Jurkat, Clone E6-1 (cell line): ENCODE data around the gene ADAM15.

Experiments
- DNase-seq: peaks from one replicate; pipeline ENCODE4 v3.0.0-alpha.2; 2011; ENCODE audit warnings: low read depth, low spot score
- H3K4me3 ChIP-seq: 2 replicates; pipeline ENCODE4 v1.5.1; 2011; ENCODE audit warnings: mild to moderate bottlenecking, low read length, control low read depth, moderate library complexity

Gene ADAM15

DNA sequence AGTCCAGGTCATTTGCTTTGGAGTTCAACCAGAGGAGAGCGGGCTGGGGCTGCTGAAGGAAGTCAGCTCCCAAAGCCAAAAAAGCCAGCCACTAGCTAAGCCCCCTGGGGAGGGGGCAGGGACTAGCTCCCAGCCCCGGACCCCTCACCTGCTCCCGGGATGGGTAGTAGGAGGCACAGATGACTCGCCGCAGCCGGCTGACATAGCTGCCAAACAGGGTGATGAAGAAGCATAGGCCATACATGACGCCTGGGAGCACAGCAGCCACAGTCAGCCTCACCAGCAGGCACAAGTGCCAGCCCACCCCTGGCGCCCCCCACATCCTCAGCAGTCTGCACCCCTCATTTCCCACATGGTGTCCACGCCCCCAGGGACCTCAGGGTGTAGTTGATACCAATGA is 25.0 kb upstream of the ADAM15 start:
- DNase-seq: no peak
- H3K4me3 ChIP-seq: no peak overlapping the region

DNA sequence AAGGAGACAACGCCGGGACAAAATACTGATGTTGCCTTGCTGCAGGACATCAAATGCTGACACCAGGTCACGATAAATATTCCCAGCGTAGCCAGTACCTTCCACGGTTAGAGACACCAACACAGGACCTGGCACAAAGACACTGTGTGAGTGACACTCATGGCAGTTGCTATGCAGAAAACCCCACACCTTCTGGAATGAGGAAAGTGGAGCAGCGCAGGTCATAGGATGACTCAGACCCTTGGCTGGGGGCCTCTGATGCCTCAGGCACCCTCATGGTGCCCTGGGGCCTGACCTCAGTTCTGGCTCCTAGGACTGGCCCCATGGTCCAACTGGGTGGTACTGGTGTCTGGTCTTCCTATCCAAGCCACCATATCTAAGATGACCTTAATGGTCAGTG is 24.5 kb upstream of the ADAM15 start:
- H3K4me3 ChIP-seq: no peak overlapping the region
- no peak for DNase-seq

DNA sequence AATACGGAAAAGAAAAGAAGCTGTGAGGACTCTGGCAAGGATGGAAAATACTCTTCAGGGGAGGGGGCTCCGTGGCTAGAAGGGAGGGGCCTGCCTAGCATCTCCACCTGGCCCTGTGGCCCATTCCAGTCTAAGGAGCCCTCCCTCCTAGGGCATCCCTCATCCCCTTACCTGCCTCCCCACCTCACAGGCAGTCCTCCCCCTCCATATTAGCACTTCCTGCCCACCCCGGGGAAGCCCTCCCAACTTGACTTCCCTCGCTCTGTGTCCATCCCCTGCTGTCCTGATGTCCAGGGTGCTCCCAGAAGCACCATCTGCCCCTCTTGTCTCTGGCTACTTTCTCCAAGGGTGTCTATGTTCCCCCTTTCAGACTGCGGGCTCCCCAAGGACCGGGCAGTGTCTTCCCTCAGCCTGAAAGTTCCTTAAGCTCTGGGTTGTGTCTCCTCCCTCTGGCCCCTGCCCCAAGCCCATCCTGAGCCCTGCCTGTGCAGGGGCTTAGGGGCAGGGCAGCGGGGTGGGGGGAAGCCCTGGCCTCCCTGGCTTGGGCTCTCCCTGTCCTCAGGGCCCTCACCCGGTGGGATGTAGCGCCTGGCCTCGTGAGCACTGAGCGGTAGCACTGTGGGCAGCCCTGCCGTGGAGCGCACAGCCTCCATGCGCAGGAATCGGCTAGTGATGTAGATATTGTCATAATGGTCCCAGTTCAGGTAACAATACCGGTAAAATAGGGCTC is 21.4 kb upstream of the ADAM15 start:
- DNase-seq: no peak
- no peak overlapping the region for H3K4me3 ChIP-seq

DNA sequence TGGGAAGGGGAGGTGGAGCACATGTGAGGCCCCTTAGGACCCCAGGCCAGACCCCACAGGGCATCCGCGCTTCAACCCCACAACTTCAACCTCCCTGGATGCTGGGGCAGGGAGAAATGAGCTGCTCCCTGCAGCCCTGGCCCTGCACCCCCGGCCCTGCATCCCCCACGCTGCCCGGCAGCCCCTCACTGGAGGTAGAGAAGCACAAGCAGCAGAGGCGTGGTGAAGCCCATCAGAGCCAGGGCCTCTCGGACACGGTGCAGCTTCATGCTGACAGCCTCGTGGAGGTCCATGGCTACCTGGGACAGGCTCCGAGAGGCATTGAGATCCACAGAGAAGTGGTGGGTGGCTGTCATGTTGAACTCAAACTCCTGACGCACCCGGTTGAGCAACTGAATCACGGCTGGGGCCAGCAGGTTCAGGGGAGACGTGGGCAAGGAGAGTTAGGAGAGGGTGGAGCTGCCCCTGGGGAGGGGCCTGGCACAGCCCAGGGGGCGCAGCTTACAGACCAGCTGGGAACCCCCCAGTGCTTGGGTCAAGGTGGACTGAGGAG is 20.8 kb upstream of the ADAM15 start:
- H3K4me3 ChIP-seq: no peak overlapping the region
- DNase-seq: no peak

DNA sequence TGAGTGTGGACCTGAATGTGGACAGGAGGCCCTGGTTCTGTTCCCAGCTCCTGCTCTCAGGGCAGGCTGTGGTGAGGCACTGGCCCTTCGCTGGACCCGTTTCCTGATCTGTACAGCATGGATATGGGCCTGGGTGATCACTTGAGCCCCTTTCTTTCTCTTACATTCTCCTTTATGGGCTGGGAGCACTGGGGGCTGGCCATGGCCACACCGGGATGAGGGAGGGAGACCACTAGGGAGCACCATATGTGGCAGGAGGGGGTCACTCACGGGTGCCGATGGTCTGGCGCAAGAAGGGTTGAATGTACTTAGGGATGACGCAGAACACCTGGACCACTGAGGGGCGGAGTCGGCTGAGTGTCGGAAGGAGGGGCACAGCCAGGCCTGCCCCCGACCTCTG is 20.2 kb upstream of the ADAM15 start:
- DNase-seq: no peak
- no peak overlapping the region for H3K4me3 ChIP-seq

DNA sequence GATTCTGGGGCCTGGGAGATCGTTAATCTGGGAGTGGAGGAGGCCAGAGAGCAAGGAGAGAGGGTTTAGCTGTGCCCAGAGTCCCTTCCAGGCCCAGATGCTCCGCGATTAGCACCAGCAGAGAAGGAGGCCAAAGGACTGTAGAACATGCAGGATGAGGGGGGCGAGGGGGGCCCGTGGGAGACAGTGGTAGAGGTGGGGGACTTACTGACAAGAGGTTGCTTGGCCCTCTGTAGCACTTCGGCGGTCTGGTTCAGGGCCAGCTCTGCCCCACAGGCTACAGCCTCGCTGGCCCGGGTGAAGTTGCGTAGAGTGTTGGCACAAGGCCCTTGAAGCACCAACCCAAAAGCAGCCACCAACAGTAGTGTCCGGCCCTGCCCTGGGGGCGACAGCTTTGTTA is 18.2 kb upstream of the ADAM15 start:
- no peak for DNase-seq

DNA sequence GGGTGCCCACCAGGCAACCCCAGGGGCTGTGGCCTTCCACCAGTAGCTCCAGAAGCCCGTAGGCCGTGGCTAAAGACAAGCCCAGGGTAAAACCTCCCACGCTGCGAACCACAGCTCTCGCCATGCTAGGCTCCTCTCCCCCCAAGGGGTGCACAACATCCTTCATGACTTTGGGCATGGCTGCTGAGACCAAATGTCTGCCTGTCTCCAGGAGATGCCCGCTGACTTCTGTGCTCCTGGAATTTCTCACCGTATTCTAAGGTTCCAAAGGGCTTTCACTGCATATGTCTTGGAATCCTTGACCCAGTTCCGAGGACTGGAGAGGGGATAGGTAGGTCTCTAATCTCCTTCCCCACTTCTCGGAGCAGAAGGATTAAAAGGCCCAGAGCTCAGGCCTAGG is 17.6 kb upstream of the ADAM15 start, which contains the start of the genes DCST1 and DCST2:
TSS of gene DCST1 (plus strand) at position 301 of the 400 bp plus-strand sequence. CDS start 213 bp downstream, outside the sequence.
TSS of gene DCST2 (minus strand) at position 258 of the 400 bp plus-strand sequence. CDS start at position 178, 80 bp downstream.
- no peak within 1 kb of the TSS for H3K4me3 ChIP-seq
- DNase-seq: no peak

More for the DNA sequence above, 18.2 kb upstream of the ADAM15 start:
- H3K4me3 ChIP-seq: no peak overlapping the region

DNA sequence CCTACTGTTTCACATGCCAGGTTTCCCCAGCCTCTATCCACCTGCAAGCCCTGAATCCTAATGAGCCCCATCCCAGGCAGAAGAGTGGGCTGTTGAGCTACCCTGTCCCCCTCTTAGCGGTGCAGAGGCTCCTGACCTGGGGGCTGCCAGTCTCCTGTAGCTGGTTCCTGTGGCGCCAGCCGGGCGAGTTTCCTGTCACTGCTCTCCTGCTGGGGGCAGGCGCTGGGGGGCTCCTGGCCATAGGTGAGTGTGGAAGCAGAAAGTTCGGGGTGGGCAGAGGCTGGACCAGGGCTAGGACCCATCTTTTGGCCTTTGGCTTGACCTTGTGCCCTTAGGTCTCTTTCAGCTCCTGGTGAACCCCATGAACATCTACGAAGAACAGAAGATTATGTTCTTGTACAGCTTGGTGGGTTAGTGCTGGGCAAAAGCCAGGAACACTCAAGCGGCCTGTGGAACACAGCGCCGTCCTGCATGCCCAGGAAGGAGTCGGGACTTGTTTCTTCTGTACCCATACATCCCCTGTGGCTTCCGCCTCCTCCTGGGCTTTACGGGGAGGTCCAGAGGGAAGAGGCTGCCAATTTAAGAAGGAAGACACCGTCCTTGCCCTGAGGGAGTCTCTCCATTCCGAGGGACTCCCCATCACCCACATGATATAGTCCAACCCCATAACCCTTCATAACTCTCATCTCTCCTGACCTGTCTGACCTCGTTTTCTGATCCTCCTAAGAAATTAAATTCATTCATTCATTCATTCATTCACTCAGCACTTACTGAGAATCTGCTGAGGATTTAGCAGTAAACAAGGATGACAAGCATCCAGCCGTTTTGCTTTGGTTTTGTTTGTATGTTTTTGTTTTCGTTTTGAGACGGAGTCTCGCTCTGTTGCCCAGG is 16.6 kb upstream of the ADAM15 start:
- no peak overlapping the region for H3K4me3 ChIP-seq
- DNase-seq: no peak

DNA sequence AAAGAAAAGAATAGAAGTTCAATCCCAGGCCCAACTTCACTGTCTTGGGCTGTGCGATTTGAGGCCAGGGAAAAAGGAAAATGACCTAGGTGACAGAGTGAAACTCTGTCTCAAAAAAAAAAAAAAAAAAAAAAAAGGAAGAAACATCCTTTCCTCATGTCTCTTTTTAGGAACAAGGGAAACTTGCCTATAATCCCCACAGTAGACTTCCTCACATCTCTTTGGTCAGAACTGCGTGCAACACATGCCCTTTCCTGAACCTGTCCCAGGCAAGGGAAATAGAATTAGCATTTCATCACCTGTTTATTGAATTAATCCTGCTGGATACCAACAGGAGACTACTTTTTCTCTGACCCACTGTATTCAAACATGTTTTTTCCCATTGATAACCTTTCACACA is 15.2 kb upstream of the ADAM15 start:
- no peak for DNase-seq
- H3K4me3 ChIP-seq: no peak overlapping the region

DNA sequence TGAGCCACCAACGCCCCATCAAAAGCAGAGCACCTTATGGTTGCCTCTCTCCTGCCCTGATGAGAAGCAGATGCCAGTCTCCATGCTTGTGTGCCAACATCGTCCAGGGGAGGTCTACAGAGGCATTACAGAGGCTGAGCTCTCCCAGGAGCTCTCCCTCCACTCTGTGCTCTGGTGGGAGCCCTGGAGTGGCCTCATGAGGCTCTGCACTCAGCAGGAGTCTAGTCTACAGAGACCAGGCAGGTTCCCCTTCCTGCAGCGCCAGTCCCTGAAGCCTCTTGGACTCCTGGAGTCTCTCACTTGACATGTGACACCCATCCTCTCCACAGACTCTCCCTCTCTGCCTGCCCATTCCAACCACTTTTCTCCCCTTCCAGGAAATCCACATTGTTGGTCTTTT is 14.1 kb upstream of the ADAM15 start:
- no peak for DNase-seq
- H3K4me3 ChIP-seq: no peak overlapping the region

DNA sequence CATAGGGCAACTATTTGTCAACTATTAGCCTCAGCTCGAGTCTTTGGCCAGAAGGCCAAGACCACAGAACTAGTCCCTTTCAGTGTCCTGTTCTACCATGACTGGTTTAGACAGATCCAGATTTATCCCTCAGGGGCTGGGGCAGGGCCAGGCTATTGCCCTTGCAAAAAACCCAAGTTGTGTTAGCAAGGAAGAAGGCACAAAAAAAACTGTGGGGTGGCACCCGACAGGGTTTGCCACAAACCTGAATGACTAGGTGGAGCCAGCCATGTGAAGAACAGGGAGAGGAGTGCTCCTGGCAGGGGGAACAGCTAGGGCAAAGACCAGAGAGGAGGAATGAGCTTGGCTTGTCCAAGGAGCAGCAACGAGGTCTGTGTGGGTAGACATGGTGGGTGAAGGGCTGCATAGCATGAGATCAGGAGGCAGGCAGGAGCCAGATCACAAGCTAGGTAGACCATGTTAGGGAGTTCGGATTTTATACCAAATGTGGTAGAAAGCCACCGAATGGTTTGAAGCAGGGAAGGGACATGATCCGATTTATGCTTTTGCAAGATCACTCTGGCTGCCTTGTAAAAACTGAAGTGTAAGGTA is 13.2 kb upstream of the ADAM15 start:
- DNase-seq: no peak
- H3K4me3 ChIP-seq: no peak overlapping the region

DNA sequence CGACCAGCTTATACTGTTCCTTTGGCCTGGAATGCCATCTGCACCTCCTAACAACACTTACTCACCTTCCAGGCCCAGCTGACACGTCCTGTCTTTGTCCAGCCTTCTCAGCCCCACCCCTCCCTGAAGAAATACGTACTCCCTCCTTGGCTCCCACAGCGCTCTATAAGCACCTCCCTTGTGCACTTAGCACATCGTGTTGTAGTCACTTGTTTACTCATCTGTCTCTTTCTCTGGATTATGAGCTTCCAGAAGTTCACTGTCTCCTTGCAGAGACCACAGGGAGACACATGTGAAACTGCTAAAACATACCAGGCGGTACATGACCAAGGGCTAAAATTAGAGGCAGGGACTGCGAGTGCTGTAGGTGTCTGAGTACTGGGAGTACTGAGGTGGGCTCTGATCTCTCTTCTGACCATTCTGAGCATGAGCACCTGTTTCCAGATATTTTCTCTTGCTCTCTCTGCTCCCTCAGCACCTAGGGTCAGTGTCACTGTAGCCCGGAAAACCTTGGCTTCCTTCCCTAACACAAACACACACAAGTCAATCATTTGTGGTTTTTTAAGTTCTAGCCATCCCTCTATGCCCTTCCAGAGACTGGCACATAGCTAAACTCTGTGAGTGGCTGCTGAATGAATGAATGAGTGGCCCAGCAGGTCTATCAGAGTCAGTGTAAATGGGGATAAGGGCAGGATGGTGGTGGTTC is 12.4 kb upstream of the ADAM15 start:
- H3K4me3 ChIP-seq: no peak overlapping the region
- no peak for DNase-seq

DNA sequence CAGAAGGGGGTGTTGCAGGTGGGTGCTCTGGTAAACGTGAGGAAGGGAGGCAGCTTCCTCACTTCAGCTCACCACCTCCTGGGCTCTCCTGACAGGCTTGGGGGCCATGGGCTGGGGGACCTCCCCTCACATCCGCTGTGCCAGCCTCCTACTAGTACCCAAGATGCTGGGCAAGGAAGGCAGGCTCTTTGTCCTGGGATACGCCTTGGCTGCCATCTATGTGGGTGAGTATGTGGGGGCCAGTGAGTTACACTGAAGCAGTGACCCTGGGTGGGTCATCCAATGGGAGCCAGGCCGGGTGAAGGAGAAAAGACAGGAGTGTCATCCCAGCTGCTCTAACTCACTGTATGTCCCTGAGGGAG is 11.8 kb upstream of the ADAM15 start:
- no peak for DNase-seq
- no peak overlapping the region for H3K4me3 ChIP-seq

DNA sequence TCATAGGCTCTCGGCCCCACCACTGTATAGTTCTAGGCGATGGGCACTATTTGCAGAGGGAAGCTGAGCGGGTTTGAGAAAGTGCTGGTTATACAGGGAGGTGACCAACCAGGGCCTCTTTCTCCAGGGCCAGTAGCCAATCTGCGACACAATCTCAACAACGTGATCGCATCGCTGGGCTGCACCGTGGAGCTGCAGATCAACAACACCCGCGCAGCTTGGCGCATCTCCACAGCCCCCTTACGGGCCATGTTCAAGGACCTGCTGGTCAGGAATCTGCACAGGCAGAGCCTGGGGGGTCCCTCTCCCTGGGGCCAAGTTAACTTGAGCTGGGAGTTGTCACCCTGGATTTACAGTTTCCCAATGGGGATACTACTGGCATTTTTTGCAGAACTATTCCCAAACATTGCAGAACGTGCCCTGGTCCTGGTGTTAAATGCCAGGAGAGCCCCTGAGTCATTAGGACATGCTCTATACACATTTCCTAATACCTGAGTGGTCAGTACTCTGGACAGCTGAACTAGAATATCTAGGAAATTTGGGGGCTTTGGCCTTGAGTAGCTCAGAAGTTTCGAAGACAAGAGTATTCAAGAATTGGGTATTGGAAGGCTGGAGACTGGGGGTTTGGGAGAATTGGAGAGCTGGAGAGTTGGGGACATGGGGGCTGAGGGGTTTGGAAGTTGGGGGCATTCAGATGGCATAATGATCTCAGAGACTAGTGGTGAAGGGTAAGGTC is 10.6 kb upstream of the ADAM15 start:
- no peak overlapping the region for H3K4me3 ChIP-seq
- DNase-seq: no peak

DNA sequence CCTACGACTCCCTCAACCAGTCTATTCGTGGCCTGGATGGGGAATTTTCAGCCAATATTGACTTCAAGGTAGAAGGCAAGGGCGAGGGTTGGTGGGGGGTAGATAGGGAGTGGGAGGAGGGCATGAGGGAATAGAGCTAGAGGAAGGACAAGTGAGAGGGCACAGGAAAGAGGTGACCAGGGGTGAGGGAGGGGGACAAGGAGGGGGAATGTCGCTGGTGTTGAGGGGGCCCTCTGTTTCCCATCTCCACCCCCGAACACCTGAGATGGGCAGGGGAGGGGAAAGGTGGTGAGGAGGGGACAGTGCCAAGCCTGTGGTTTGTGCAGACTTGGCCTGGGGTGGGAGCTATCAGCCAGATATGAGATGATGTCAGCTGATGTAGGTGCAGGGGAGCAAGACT is 8.3 kb upstream of the ADAM15 start:
- H3K4me3 ChIP-seq: no peak overlapping the region
- no peak for DNase-seq

DNA sequence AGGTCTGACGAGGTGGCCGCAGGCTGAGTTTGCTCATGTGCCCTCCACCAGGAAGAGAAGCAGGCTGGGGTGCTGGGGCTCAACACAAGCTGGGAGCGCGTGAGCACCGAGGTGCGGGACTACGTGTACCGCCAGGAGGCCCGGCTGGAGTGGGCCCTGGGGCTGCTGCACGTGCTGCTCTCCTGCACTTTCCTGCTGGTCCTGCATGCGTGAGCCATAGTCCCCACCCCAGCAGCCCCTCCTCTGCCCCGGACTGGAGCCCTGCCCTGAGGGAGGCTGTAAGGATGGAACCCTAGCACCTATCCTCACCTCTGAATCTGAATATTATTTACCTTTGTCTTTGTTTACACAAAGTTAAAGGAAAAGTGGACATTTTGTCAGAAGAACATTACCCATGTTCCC is 7.8 kb upstream of the ADAM15 start:
- H3K4me3 ChIP-seq: no peak overlapping the region
- DNase-seq: no peak

DNA sequence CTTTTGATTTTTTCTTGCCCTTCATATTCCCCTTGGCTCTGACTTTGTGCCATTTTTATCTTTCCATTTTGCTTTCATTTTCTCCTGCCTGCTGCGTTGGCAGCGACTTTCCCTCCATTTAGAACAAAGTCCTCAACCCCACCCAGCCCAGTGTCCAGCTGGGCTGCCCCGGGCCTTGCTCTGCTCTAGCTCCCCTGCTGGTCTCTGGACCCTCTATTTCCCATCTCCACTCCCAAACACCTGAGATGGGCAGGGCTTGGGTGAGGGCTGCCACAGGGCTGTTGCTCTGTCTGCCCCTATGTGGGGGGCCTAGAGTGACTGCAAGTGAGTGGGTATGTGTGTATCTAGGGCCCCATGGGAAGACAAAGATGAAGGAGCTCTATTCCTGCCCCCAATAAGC is 7.3 kb upstream of the ADAM15 start:
- H3K4me3 ChIP-seq: no peak overlapping the region

DNA sequence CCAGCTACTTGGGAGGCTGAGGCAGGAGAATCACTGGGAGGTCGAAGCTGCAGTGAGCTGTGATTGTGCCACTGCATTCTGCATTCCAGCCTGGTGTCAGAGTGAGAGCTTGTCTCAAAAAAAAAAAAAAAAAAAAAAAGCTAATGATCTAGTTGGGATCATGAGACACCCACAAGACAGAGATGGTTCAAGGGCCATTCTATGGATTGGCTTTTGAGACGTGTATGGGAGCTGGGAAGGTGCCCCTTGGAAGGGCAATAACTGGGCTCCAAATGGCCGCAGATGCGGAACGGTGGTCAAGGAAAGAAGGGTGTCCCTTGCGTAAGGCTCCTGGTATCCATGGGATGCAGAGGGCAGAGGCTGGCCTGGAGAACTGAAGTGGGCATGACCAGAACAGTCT is 6.8 kb upstream of the ADAM15 start:
- no peak overlapping the region for H3K4me3 ChIP-seq
- no peak for DNase-seq

More for the DNA sequence above, 7.3 kb upstream of the ADAM15 start:
- DNase-seq: no peak
